ENCODE measurements around the gene PPP1R1A. TPM values are rescaled to one million over a fixed set of nuclear protein-coding genes. Genes with fewer than 3 reads are reported as not detected.

The PPP1R1A gene
- total RNA-seq, 1 donor from 2014 or later, result not detected

- Mint-ChIP-seq H3K27ac (ENCODE audit: unreplicated experiment) (no peak overlapping the region), H3K4me3 (ENCODE audit: unreplicated experiment) (no peak overlapping the region), H3K27me3 (ENCODE audit: unreplicated experiment) (peaks cover 15% of the 10 kb centered on the region), H3K4me1 (ENCODE audit: unreplicated experiment) (no peaks in the 10 kb centered on the region), H3K9me3 (ENCODE audit: unreplicated experiment) (no peaks in the 10 kb centered on the region), H3K36me3 (ENCODE audit: unreplicated experiment) (no peaks in the 10 kb centered on the region)
- DNase-seq (ENCODE audit: extremely low spot score, unreplicated experiment), result no peak
- TF ChIP-seq, protein P1, sequence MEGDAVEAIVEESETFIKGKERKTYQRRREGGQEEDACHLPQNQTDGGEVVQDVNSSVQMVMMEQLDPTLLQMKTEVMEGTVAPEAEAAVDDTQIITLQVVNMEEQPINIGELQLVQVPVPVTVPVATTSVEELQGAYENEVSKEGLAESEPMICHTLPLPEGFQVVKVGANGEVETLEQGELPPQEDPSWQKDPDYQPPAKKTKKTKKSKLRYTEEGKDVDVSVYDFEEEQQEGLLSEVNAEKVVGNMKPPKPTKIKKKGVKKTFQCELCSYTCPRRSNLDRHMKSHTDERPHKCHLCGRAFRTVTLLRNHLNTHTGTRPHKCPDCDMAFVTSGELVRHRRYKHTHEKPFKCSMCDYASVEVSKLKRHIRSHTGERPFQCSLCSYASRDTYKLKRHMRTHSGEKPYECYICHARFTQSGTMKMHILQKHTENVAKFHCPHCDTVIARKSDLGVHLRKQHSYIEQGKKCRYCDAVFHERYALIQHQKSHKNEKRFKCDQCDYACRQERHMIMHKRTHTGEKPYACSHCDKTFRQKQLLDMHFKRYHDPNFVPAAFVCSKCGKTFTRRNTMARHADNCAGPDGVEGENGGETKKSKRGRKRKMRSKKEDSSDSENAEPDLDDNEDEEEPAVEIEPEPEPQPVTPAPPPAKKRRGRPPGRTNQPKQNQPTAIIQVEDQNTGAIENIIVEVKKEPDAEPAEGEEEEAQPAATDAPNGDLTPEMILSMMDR (IDR thresholded peaks at IDR 0.05), result no peak
These were observed 9.7 kb downstream of the PPP1R1A start for GRCh38 chr12:54578778-54579177.

- Mint-ChIP-seq H3K36me3 (ENCODE audit: unreplicated experiment) (no peaks in the 10 kb centered on the region), H3K4me3 (ENCODE audit: unreplicated experiment) (no peak overlapping the region), H3K27ac (ENCODE audit: unreplicated experiment) (no peak overlapping the region), H3K27me3 (ENCODE audit: unreplicated experiment) (peaks cover 44% of the 10 kb centered on the region), H3K9me3 (ENCODE audit: unreplicated experiment) (no peaks in the 10 kb centered on the region), H3K4me1 (ENCODE audit: unreplicated experiment) (no peaks in the 10 kb centered on the region)
- DNase-seq (ENCODE audit: extremely low spot score, unreplicated experiment), result no peak
- TF ChIP-seq, protein P1 (IDR thresholded peaks at IDR 0.05), result no peak
These were observed 15.6 kb downstream of the PPP1R1A start for GRCh38 chr12:54572881-54573280.

DNA sequence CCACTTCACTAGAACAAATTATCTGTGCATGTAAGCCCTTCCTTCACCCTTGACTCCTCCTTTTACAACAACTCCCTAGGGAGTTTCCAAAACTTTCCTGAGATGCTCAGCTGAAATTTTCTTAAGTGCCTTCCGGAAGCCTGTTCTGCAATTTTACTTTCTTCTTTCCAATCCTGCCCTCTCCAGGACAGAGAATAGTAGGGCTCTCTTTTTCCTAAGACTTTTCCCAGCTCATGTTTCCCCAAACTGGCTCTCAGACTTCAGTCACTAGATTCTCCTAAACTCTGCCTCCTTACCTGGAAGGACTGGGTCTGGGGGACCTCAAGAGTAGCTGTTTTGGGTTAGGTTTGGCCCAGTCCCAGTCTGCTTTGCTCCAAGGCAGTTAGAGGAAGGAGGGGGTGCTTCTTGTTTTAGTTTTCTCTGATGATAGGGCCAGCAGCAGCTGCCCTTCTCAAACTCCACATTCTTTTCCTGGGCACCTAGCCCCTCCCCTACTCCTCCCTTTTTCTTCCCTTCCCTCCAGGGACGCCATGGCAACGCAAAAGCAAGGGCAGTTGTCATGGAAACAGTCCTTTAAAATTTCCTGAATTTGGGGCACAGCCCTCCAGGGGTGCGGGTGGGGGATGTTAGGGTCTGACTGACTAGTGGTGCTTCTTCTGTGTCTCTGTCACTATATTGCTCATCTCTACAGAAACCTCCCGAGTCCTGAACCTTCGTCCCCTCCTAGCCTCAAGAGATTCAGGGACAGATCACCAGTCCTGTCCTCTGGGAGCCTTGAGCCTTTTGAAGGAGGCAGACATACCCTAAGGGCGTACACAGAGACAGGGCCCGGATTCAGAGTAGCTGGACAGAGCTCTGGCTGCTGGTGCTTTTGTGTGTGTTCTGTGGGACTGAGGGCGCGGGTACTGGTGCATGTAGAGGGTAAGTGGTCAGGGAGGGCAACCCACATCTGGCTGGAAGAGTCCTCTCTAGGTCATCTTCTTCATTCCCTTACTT, 17.0 kb downstream of the PPP1R1A start:
- Mint-ChIP-seq H3K4me3 (ENCODE audit: unreplicated experiment) (no peak overlapping the region), H3K36me3 (ENCODE audit: unreplicated experiment) (no peaks in the 10 kb centered on the region), H3K27me3 (ENCODE audit: unreplicated experiment) (peaks cover 50% of the 10 kb centered on the region), H3K9me3 (ENCODE audit: unreplicated experiment) (no peaks in the 10 kb centered on the region), H3K4me1 (ENCODE audit: unreplicated experiment) (no peaks in the 10 kb centered on the region), H3K27ac (ENCODE audit: unreplicated experiment) (no peak overlapping the region)
- DNase-seq (ENCODE audit: extremely low spot score, unreplicated experiment), result no peak
- TF ChIP-seq, protein P1 (IDR thresholded peaks at IDR 0.05), result no peak

GRCh38 chr12:54569995-54570528, 18.4 kb downstream of the PPP1R1A start:
- H3K4me1 Mint-ChIP-seq (ENCODE audit: unreplicated experiment), result no peaks in the 10 kb centered on the region
- peaks cover 59% of the 10 kb centered on the region for H3K27me3 Mint-ChIP-seq (ENCODE audit: unreplicated experiment)
- H3K4me3 Mint-ChIP-seq (ENCODE audit: unreplicated experiment), result no peak overlapping the region
- no peaks in the 10 kb centered on the region for H3K9me3 Mint-ChIP-seq (ENCODE audit: unreplicated experiment)
- DNase-seq (ENCODE audit: extremely low spot score, unreplicated experiment), result no peak
- H3K36me3 Mint-ChIP-seq (ENCODE audit: unreplicated experiment), result no peaks in the 10 kb centered on the region
- TF ChIP-seq, protein P1 (IDR thresholded peaks at IDR 0.05), result no peak
- no peak overlapping the region for H3K27ac Mint-ChIP-seq (ENCODE audit: unreplicated experiment)

- no peaks in the 10 kb centered on the region for H3K9me3 Mint-ChIP-seq (ENCODE audit: unreplicated experiment)
- no peaks in the 10 kb centered on the region for H3K4me1 Mint-ChIP-seq (ENCODE audit: unreplicated experiment)
- peaks cover 66% of the 10 kb centered on the region for H3K27me3 Mint-ChIP-seq (ENCODE audit: unreplicated experiment)
- H3K4me3 Mint-ChIP-seq (ENCODE audit: unreplicated experiment), result no peak overlapping the region
- DNase-seq (ENCODE audit: extremely low spot score, unreplicated experiment), result no peak
- H3K27ac Mint-ChIP-seq (ENCODE audit: unreplicated experiment), result no peak overlapping the region
- no peaks in the 10 kb centered on the region for H3K36me3 Mint-ChIP-seq (ENCODE audit: unreplicated experiment)
- TF ChIP-seq, protein P1 (IDR thresholded peaks at IDR 0.05), result no peak
These were observed 19.4 kb downstream of the PPP1R1A start for GRCh38 chr12:54569072-54569471.
